H9 (cell line): ENCODE measurements around the gene GOLGA8R. TPM values are rescaled to one million over a fixed set of nuclear protein-coding genes. Genes with fewer than 3 reads are reported as not detected.
"Not testable (repeated sequence)": the region's sequence is repeated elsewhere in the genome, so short reads cannot be mapped to it uniquely, and the experiment has no call there.

Experiments used
- DNase-seq: peaks from one replicate; pipeline ENCODE4 v3.0.0-alpha.2; 2017
- H2AFZ ChIP-seq: one replicate; pipeline ENCODE4 v1.6.1; 2013; ENCODE audit warnings: mild to moderate bottlenecking, low read length, control low read depth, moderate library complexity
- H2AK5ac ChIP-seq: 2 replicates; pipeline ENCODE4 v1.6.1; 2013; ENCODE audit warnings: low read length, control low read depth, mixed read lengths; ENCODE audit not compliant: insufficient read length
- H2BK120ac ChIP-seq: one replicate; pipeline ENCODE4 v1.6.1; 2013; ENCODE audit warnings: low read depth, mild to moderate bottlenecking, low read length, control low read depth, inconsistent platforms; ENCODE audit not compliant: poor library complexity, severe bottlenecking
- H2BK12ac ChIP-seq: 2 replicates; pipeline ENCODE4 v1.6.1; 2013; ENCODE audit warnings: low read length, control low read depth, mixed read lengths, low read depth; ENCODE audit not compliant: insufficient read length
- H2BK15ac ChIP-seq: 2 replicates; pipeline ENCODE4 v1.6.1; 2013; ENCODE audit warnings: low read depth, low read length, control low read depth
- H2BK20ac ChIP-seq: one replicate; pipeline ENCODE4 v1.6.1; 2013; ENCODE audit warnings: low read depth, mild to moderate bottlenecking, low read length, control low read depth, inconsistent platforms; ENCODE audit not compliant: poor library complexity, severe bottlenecking
- H2BK5ac ChIP-seq: 2 replicates; pipeline ENCODE4 v1.6.1; 2013; ENCODE audit warnings: low read length, control low read depth, mixed read lengths; ENCODE audit not compliant: insufficient read length
- H3K14ac ChIP-seq: 2 replicates; pipeline ENCODE4 v1.6.1; 2013; ENCODE audit warnings: low read length, control low read depth; ENCODE audit not compliant: insufficient read depth
- H3K18ac ChIP-seq: 2 replicates; pipeline ENCODE4 v1.6.1; 2013; ENCODE audit warnings: low read depth, mild to moderate bottlenecking, mixed read lengths, low read length, control low read depth; ENCODE audit not compliant: insufficient read length
- H3K23ac ChIP-seq: 2 replicates; pipeline ENCODE4 v1.6.1; 2013; ENCODE audit warnings: low read length, control low read depth, mixed read lengths, low read depth; ENCODE audit not compliant: insufficient read length
- H3K23me2 ChIP-seq: 2 replicates; pipeline ENCODE4 v1.6.1; 2013; ENCODE audit warnings: low read depth, mild to moderate bottlenecking, mixed read lengths, low read length, control low read depth; ENCODE audit not compliant: insufficient read length, poor library complexity, severe bottlenecking
- H3K27ac ChIP-seq: 2 replicates; pipeline ENCODE4 v1.5.1; 2013; ENCODE audit warnings: low read length, control low read depth, mixed read lengths, low read depth; ENCODE audit not compliant: insufficient read length
- H3K27me3 ChIP-seq: 2 replicates; pipeline ENCODE4 v1.6.1; 2013; ENCODE audit warnings: low read length, control low read depth, inconsistent platforms; ENCODE audit not compliant: insufficient read depth
- H3K4ac ChIP-seq: 2 replicates; pipeline ENCODE4 v1.6.1; 2013; ENCODE audit warnings: low read depth, mild to moderate bottlenecking, control low read depth, inconsistent platforms, low read length, moderate library complexity
- H3K4me1 ChIP-seq: 2 replicates; pipeline ENCODE4 v1.6.1; 2013; ENCODE audit warnings: low read length, control low read depth, inconsistent platforms; ENCODE audit not compliant: insufficient read depth
- H3K4me2 ChIP-seq: 2 replicates; pipeline ENCODE4 v1.6.1; 2013; ENCODE audit warnings: low read length, control low read depth, mixed read lengths; ENCODE audit not compliant: insufficient read length, insufficient read depth
- H3K56ac ChIP-seq: 2 replicates; pipeline ENCODE4 v1.6.1; 2013; ENCODE audit warnings: low read depth, mild to moderate bottlenecking, mixed read lengths, low read length, control low read depth; ENCODE audit not compliant: insufficient read length
- H3K79me1 ChIP-seq: 2 replicates; pipeline ENCODE4 v1.6.1; 2013; ENCODE audit warnings: low read depth, mild to moderate bottlenecking, moderate library complexity, low read length, control low read depth, inconsistent platforms; ENCODE audit not compliant: insufficient read depth, poor library complexity, severe bottlenecking
- H3K79me2 ChIP-seq: 2 replicates; pipeline ENCODE4 v1.6.1; 2013; ENCODE audit warnings: low read length, control low read depth, inconsistent platforms; ENCODE audit not compliant: insufficient read depth
- H3K9ac ChIP-seq: 2 replicates; pipeline ENCODE4 v1.6.1; 2013; ENCODE audit warnings: low read length, control low read depth, mixed read lengths; ENCODE audit not compliant: insufficient read length; ENCODE audit errors: extremely low read depth
- H3K9me3 ChIP-seq: one replicate; pipeline ENCODE4 v1.6.1; 2013; ENCODE audit warnings: low read depth, low read length, inconsistent platforms; ENCODE audit not compliant: control insufficient read depth
- H3T11ph ChIP-seq: one replicate; pipeline ENCODE4 v1.6.1; 2013; ENCODE audit warnings: mild to moderate bottlenecking, low read length, control low read depth, inconsistent platforms
- H4K20me1 ChIP-seq: one replicate; pipeline ENCODE4 v1.6.1; 2013; ENCODE audit not compliant: control insufficient read depth, insufficient read length, insufficient read depth
- H4K5ac ChIP-seq: 2 replicates; pipeline ENCODE4 v1.6.1; 2013; ENCODE audit warnings: low read depth, mild to moderate bottlenecking, mixed read lengths, low read length, control low read depth; ENCODE audit not compliant: insufficient read length
- H4K8ac ChIP-seq: replicated peaks from 2 replicates; pipeline ENCODE4 v1.6.1; 2013; ENCODE audit warnings: low read length, control low read depth, mixed read lengths, low read depth; ENCODE audit not compliant: insufficient read length
- H4K91ac ChIP-seq: 2 replicates; pipeline ENCODE4 v1.6.1; 2013; ENCODE audit warnings: low read depth, mild to moderate bottlenecking, moderate library complexity, mixed read lengths, low read length, control low read depth; ENCODE audit not compliant: insufficient read length
- H3K27ac Mint-ChIP-seq, 3 experiments: 2 replicates in 2 of 3; 3 replicates in 1 of 3; pipeline ENCODE4 v1.8.0; 2020 to 2021; ENCODE audit warnings: mixed read lengths in 3 of 3, mild to moderate bottlenecking in 1 of 3, moderate library complexity in 1 of 3
- H3K27me3 Mint-ChIP-seq: 2 replicates; pipeline ENCODE4 v1.8.0; 2021; ENCODE audit warnings: low read depth, mild to moderate bottlenecking, moderate library complexity, mixed read lengths
- H3K36me3 Mint-ChIP-seq, 3 experiments: 2 replicates in 2 of 3; 3 replicates in 1 of 3; pipeline ENCODE4 v1.8.0; 2020 to 2021; ENCODE audit warnings: low read depth in 3 of 3, mixed read lengths in 3 of 3; ENCODE audit not compliant: insufficient read depth in 1 of 3
- H3K4me1 Mint-ChIP-seq, 2 experiments: 2 replicates each; pipeline ENCODE4 v1.8.0; 2020; ENCODE audit warnings: mixed read lengths in 2 of 2
- H3K4me3 Mint-ChIP-seq, 2 experiments: 2 replicates in 1 of 2; 3 replicates in 1 of 2; pipeline ENCODE4 v1.8.0; 2020 to 2021; ENCODE audit warnings: mild to moderate bottlenecking in 2 of 2, mixed read lengths in 2 of 2, moderate library complexity in 1 of 2
- H3K9me3 Mint-ChIP-seq, 2 experiments: 2 replicates in 1 of 2; 3 replicates in 1 of 2; pipeline ENCODE4 v1.8.0; 2020; ENCODE audit warnings: mild to moderate bottlenecking in 2 of 2, mixed read lengths in 2 of 2, moderate library complexity in 1 of 2
- WGBS: extraction: QIAGEN DNeasy Blood & Tissue Kit; methylation state at CpG from one replicate; pipeline ENCODE4 v1.1.7; 2013; ENCODE audit warnings: missing lambda C conversion rate, low lambda C conversion rate, mixed read lengths; ENCODE audit not compliant: insufficient read length; ENCODE audit errors: extremely low coverage; 5-methylcytosine and 5-hydroxymethylcytosine counted together
- total RNA-seq: library from RNA; stranded (reverse); gene quantifications from 2 replicates; pipeline ENCODE4 v1.2.1, GENCODE V29; 2021

Gene GOLGA8R
- total RNA-seq, 1 experiment from 2014 or later, result 0.26 TPM

DNA sequence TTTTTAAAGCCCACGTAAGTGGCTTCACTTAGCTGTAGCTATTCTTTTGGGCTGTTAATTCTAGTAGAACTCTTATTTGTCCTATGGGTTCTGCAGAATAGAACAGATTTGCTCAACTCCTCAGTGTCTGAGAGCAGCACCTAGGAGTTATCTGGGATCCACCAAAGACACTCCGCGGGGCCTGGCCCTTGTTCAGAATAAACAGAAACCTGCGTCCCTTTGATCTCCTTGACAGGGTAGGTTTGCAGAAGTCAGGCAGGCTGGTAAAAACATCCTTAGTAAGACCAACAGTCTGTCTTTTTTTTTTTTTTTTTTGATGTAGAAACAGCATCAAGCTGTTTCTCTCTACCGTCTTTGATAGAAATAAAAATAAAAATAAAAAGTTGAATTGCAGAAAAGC lies 52.7 kb downstream of the GOLGA8R start:
- not testable (repeated sequence) for H2BK12ac ChIP-seq, H3K79me2 ChIP-seq, H3T11ph ChIP-seq, H2BK15ac ChIP-seq, H2BK120ac ChIP-seq, H3K4me2 ChIP-seq, H3K14ac ChIP-seq, H2BK20ac ChIP-seq, H4K91ac ChIP-seq, H3K27me3 ChIP-seq, H3K4me3 Mint-ChIP-seq, H4K8ac ChIP-seq, H3K4ac ChIP-seq, H3K56ac ChIP-seq, H3K23ac ChIP-seq, H3K36me3 Mint-ChIP-seq, DNase-seq, H3K4me1 Mint-ChIP-seq, H3K79me1 ChIP-seq, H3K27ac ChIP-seq, H2AK5ac ChIP-seq, H3K9ac ChIP-seq, H2AFZ ChIP-seq, H4K20me1 ChIP-seq, H4K5ac ChIP-seq, H3K4me1 ChIP-seq, H3K27me3 Mint-ChIP-seq, H3K18ac ChIP-seq, H3K9me3 ChIP-seq, H3K23me2 ChIP-seq, H3K9me3 Mint-ChIP-seq, H2BK5ac ChIP-seq, H3K27ac Mint-ChIP-seq
- WGBS, result no CpG with 5 or more reads among the region's 5 CpGs

DNA sequence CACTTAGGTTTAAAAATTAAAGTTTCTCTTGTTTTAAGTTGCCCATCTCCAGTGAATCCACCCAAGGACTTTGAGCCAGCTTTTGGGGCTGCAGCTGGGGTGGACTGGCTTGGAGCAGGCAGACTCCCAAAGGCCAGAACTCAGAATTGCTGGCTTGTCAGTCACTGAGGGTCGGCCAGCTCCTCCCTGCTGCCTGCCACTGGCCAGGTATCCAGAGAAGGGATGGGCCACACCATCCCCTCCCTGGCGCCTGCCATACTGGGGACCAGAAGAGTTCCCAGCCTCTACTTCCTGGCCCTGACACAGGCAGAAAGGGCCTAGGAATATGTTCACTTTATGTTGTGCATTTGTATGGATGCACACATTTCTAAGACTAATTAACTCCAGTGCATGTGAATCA lies 53.1 kb downstream of the GOLGA8R start:
- H3K27me3 Mint-ChIP-seq, H3K36me3 Mint-ChIP-seq, H3K18ac ChIP-seq, H3K4me1 Mint-ChIP-seq, H3K79me2 ChIP-seq, H2BK5ac ChIP-seq, H3K23me2 ChIP-seq, H3T11ph ChIP-seq, H4K20me1 ChIP-seq, H2BK120ac ChIP-seq, H3K4me3 Mint-ChIP-seq, H3K9ac ChIP-seq, H3K79me1 ChIP-seq, H4K8ac ChIP-seq, H3K23ac ChIP-seq, H3K9me3 Mint-ChIP-seq, H3K27ac Mint-ChIP-seq, H3K4ac ChIP-seq, H2BK15ac ChIP-seq, H3K4me2 ChIP-seq, H2BK20ac ChIP-seq, H3K9me3 ChIP-seq, H3K56ac ChIP-seq, H3K4me1 ChIP-seq, H2AFZ ChIP-seq, H3K27ac ChIP-seq, H2AK5ac ChIP-seq, H2BK12ac ChIP-seq, DNase-seq, H3K14ac ChIP-seq, H4K91ac ChIP-seq, H4K5ac ChIP-seq, H3K27me3 ChIP-seq: not testable (repeated sequence)
- WGBS, result no CpG with 5 or more reads among the region's 2 CpGs
